Measurements from ENCODE around the gene PA2G4. TPM values are rescaled to one million over a fixed set of nuclear protein-coding genes. Genes with fewer than 3 reads are reported as not detected.

PA2G4 gene
- total RNA-seq, 8 experiments from 2014 or later = 60.8 to 254 (median 99.3) TPM

DNA sequence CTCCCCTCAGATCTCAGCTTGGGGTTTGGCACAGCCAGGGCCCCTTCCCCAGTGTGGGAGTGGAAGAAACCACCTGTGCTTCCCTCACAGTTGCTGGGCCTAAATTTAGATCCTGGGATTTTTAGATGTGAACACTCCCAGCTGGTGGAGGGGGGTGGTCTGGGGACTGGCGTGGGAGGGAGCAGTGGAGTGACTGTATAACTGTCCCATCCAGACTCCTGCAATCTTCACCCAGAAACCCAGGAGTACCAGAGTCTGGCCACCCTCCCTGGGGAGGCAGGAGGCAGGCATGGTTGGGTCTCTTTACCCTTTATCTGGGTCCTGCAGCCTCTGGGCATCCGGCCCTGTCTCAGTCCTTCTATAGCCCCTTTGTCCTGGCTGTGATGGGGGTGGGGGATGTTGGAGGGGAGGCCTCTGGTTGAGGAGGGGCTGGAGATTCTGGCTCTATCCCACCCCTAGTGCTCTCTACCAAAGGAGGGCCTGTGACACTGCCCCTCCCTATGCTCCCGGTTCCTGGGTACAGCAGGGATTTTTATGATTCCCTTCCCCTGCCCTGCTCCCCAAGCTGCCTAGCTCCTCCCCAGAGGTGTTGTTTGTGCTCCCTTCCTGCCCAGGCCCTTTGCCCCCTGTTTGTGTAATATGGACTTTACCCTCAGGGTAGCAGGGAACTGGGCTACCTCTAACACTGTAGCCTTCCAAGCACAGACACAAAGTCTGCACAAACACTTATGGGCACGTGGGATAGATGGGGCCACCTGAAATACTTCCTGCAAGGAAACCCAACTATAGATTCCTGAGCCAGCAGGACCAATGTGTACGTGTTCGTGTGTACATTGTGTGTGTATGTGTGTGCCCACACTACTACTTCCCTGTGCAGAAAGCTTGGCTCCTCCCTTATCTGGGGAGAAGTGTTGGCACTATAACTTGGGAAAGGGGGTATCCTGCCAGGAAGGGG, 22.7 kb upstream of the PA2G4 start:
- WGBS, 10 experiments = 45 to 85% (median 80%) methylated on average over 1 to 2 of the region's 6 CpGs; no CpG with 5 or more reads in 7 of the 10 experiments
- in situ Hi-C loops (cut with MboI; ENCODE audit: low pct_unique_long_range_greater_than_20kb in 2 of 9, low sequenced_read_pairs in 9 of 9, unreplicated experiment in 9 of 9) = no loop called here
- no peak for ATAC-seq (replicated peaks in 6 of 8)
- Histone ChIP-seq H3K4me3 (no peak overlapping the region), H3K4me1 (replicated peaks in 1 of 2) (peaks cover 4% of the 10 kb centered on the region in 2 donors), H3K27ac (no peak overlapping the region)

DNA sequence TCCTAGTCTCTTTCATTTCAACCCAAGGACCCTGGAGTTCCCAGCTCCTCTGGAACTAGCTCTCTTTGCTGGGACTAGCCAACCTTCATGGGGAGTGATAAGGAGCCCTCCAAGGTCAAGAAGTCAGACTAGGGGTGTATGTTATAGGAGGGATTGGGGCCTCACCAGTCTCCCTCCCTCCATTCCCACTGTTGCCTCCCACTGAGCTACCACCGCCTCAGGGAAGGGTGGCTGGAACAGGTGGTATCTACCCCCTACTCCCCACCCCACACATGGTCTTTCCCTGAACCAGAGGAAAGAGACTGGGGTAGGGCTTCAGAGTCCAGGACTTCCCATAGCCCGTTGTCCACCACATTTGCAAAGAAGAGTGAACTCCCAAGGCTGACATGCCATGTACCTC, 22.0 kb upstream of the PA2G4 start:
- Histone ChIP-seq H3K27ac (no peak overlapping the region), H3K4me1 (replicated peaks in 1 of 2) (peaks cover 4% of the 10 kb centered on the region in 2 donors), H3K4me3 (no peak overlapping the region)
- no peak for ATAC-seq (replicated peaks in 6 of 8)
- WGBS, 10 experiments = 80 to 83% methylated on average over 1 of the region's 2 CpGs; no CpG with 5 or more reads in 8 of the 10 experiments
- in situ Hi-C loops (cut with MboI; ENCODE audit: low pct_unique_long_range_greater_than_20kb in 2 of 9, low sequenced_read_pairs in 9 of 9, unreplicated experiment in 9 of 9) = no loop called here

DNA sequence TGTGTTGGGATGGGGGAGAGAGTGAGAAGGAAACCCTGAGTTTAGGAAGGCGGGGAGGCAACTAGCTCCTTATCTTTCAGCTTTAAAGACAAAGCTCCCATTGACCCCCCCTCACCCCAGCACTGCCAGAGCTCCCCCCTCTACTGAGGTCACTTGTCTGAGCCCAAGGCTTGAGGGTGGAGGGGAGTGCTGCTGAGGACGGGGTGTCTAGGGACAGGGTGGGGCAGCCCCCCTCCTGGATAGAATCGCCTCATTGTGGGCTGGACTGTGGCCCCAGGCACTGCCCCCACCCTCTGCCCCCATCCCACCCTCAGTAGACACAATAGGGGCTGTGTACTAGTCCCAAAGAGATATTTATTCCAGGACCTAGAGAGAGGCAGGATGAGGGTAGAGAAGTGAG, 21.4 kb upstream of the PA2G4 start:
- WGBS, 10 experiments = 0% methylated on average over 1 of the region's 3 CpGs; no CpG with 5 or more reads in 9 of the 10 experiments
- no peak for ATAC-seq (replicated peaks in 6 of 8)
- in situ Hi-C loops (cut with MboI; ENCODE audit: low pct_unique_long_range_greater_than_20kb in 2 of 9, low sequenced_read_pairs in 9 of 9, unreplicated experiment in 9 of 9) = no loop called here
- no peak overlapping the region for H3K27ac ChIP-seq
- peaks cover 4% of the 10 kb centered on the region in 2 donors for H3K4me1 ChIP-seq (replicated peaks in 1 of 2)
- H3K4me3 ChIP-seq = no peak overlapping the region

DNA sequence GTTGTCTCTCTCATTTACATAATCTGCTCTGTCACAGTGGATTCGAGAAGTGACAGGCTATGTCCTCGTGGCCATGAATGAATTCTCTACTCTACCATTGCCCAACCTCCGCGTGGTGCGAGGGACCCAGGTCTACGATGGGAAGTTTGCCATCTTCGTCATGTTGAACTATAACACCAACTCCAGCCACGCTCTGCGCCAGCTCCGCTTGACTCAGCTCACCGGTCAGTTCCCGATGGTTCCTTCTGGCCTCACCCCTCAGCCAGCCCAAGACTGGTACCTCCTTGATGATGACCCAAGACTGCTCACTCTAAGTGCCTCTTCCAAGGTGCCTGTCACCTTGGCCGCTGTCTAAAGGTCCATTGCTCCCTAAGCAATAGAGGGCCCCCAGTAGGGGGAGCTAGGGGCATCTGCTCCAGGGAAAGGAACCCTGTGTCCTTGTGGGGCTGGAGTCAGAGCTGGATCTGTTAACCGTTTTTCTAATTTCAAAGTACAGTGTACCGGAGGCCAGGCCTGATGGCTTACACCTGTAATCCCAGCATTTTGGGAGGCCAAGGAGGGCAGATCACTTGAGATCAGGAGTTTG, 19.3 kb upstream of the PA2G4 start:
- Histone ChIP-seq H3K4me1 (replicated peaks in 1 of 2) (peaks cover 4% of the 10 kb centered on the region in 2 donors), H3K4me3 (no peak overlapping the region), H3K27ac (no peak overlapping the region)
- WGBS, 10 experiments = 55 to 97% (median 82%) methylated on average over 2 to 10 of the region's 15 CpGs; no CpG with 5 or more reads in 2 of the 10 experiments
- ATAC-seq (replicated peaks in 6 of 8) = no peak
- in situ Hi-C loops (cut with MboI; ENCODE audit: low pct_unique_long_range_greater_than_20kb in 2 of 9, low sequenced_read_pairs in 9 of 9, unreplicated experiment in 9 of 9) = no loop called here

DNA sequence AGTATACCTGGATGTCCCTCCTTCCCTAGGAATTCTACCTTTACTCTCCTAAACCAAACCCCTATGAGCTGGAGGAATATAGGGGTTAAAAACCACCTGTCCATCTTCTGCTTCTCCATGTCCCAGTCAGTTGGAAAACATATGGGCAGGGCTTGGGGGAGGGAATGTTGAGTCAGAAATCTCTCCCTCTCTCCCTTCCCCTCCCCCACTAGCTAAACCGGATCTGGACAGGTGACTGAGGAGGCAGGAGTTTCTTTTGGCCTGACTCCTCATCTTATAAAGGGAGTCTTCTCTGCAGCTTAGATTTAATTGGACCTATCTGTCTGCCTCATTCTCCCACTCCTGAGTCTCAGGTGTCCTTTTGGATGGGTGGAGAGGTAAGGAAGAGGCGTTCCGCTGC, 18.3 kb upstream of the PA2G4 start:
- in situ Hi-C loops (cut with MboI; ENCODE audit: low pct_unique_long_range_greater_than_20kb in 2 of 9, low sequenced_read_pairs in 9 of 9, unreplicated experiment in 9 of 9) = no loop called here
- no peaks in the 10 kb centered on the region for H3K4me1 ChIP-seq (replicated peaks in 1 of 2)
- no peak for ATAC-seq (replicated peaks in 6 of 8)
- no peak overlapping the region for H3K27ac ChIP-seq
- H3K4me3 ChIP-seq = no peak overlapping the region
- WGBS, 10 experiments = 67 to 100% (median 86%) methylated on average over 1 to 3 of the region's 3 CpGs; no CpG with 5 or more reads in 6 of the 10 experiments

DNA sequence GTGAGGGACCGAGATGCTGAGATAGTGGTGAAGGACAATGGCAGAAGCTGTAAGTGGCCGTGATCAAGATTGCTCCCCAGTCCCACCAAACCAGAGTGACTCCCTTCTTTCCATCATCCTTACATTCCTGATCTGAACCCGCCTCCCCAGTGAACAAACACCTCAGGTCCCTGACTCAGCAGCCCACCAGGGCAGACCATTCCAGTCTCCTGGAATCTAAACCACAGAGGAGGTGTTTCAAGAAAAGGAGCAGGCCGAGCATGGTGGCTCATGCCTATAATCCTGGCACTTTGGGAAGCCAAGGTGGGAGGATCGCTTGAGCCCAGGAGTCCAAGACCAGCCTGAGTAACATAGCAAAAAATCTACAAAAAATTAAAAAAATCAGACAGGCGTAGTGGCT, 17.8 kb upstream of the PA2G4 start:
- Histone ChIP-seq H3K4me3 (no peak overlapping the region), H3K27ac (no peak overlapping the region), H3K4me1 (replicated peaks in 1 of 2) (no peaks in the 10 kb centered on the region)
- no peak for ATAC-seq (replicated peaks in 6 of 8)
- in situ Hi-C loops (cut with MboI; ENCODE audit: low pct_unique_long_range_greater_than_20kb in 2 of 9, low sequenced_read_pairs in 9 of 9, unreplicated experiment in 9 of 9) = no loop called here
- 60 to 100% (median 83%) methylated on average over 1 to 4 of the region's 6 CpGs; no CpG with 5 or more reads in 3 of the 10 experiments for WGBS, 10 experiments

DNA sequence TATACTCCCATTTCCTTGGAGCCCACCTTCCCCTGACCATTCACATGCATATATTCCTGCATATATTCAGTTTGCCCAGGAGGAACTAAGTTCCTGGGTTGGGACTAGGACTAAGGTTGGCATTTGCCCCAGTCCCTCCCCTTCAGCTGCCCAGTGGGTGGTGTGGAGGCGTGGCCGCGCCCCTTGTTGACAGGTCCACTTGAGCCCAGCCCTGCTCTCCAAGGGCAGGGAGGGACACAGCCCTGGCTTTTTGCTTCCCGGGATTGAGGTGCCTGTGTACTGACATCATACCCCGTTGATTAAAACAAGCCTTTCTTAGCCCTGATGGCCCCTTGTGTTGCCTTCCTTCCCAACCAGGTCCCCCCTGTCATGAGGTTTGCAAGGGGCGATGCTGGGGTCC, 17.1 kb upstream of the PA2G4 start:
- ATAC-seq (replicated peaks in 6 of 8) = peak in 3 of 8 experiments; percentile 92 to 95 (median 92)
- Histone ChIP-seq H3K27ac (no peak overlapping the region), H3K4me1 (replicated peaks in 1 of 2) (no peaks in the 10 kb centered on the region), H3K4me3 (no peak overlapping the region)
- in situ Hi-C loops (cut with MboI; ENCODE audit: low pct_unique_long_range_greater_than_20kb in 2 of 9, low sequenced_read_pairs in 9 of 9, unreplicated experiment in 9 of 9) = no loop called here
- 29 to 100% (median 86%) methylated on average over 1 to 4 of the region's 6 CpGs; no CpG with 5 or more reads in 6 of the 10 experiments for WGBS, 10 experiments

DNA sequence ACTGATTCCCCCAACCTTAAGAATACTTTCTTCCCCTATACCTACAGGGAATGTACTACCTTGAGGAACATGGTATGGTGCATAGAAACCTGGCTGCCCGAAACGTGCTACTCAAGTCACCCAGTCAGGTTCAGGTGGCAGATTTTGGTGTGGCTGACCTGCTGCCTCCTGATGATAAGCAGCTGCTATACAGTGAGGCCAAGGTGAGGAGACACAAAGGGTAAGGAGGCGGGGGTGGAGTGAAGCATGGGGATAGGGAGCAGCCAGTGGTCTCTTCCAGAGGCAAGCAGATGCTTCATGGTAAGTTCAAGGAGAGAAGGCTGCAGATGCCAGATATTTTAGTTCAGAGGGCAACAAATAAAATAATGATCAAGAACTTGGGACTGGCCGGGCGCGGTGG, 6.6 kb upstream of the PA2G4 start:
- WGBS, 10 experiments = 60 to 95% (median 86%) methylated on average over 1 to 6 of the region's 6 CpGs; no CpG with 5 or more reads in 5 of the 10 experiments
- no peak for ATAC-seq (replicated peaks in 6 of 8)
- Histone ChIP-seq H3K4me3 (no peak overlapping the region), H3K4me1 (replicated peaks in 1 of 2) (no peaks in the 10 kb centered on the region), H3K27ac (no peak overlapping the region)
- in situ Hi-C loops (cut with MboI; ENCODE audit: low pct_unique_long_range_greater_than_20kb in 2 of 9, low sequenced_read_pairs in 9 of 9, unreplicated experiment in 9 of 9) = no loop called here

DNA sequence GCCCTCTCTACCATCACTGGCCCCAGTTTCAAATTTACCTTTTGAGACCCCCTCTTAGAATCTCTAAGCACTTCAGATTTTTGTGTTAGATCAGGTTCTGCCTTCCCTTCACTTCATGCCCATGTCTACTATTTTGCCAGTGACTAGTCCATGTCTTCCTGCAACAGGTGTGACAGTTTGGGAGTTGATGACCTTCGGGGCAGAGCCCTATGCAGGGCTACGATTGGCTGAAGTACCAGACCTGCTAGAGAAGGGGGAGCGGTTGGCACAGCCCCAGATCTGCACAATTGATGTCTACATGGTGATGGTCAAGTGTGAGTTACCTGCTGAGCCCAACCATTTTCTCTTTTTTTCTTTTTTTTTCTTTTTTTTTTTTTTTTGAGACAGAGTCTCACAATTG, 5.8 kb upstream of the PA2G4 start:
- Histone ChIP-seq H3K4me3 (no peak overlapping the region), H3K27ac (no peak overlapping the region), H3K4me1 (replicated peaks in 1 of 2) (peaks cover 5% of the 10 kb centered on the region in 2 donors)
- WGBS, 10 experiments = 20 to 100% (median 80%) methylated on average over 1 to 3 of the region's 3 CpGs; no CpG with 5 or more reads in 5 of the 10 experiments
- no peak for ATAC-seq (replicated peaks in 6 of 8)
- in situ Hi-C loops (cut with MboI; ENCODE audit: low pct_unique_long_range_greater_than_20kb in 2 of 9, low sequenced_read_pairs in 9 of 9, unreplicated experiment in 9 of 9) = no loop called here

DNA sequence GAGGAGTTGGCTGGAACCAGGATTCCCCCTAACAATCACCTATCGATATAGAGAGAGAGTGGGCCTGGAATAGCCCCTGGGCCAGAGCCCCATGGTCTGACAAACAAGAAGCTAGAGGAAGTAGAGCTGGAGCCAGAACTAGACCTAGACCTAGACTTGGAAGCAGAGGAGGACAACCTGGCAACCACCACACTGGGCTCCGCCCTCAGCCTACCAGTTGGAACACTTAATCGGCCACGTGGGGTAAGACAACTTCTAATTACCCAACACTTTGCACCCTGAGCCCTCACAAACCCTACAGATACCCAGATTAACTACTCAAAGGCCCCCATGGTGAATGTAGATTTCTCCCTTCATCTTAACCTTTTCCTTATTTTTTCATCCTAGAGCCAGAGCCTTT, 4.6 kb upstream of the PA2G4 start:
- in situ Hi-C loops (cut with MboI; ENCODE audit: low pct_unique_long_range_greater_than_20kb in 2 of 9, low sequenced_read_pairs in 9 of 9, unreplicated experiment in 9 of 9) = no loop called here
- no peak for ATAC-seq (replicated peaks in 6 of 8)
- 73 to 100% (median 89%) methylated on average over 1 to 4 of the region's 4 CpGs; no CpG with 5 or more reads in 4 of the 10 experiments for WGBS, 10 experiments
- no peak overlapping the region for H3K4me3 ChIP-seq
- H3K4me1 ChIP-seq (replicated peaks in 1 of 2) = peaks cover 5% of the 10 kb centered on the region in 2 donors
- no peak overlapping the region for H3K27ac ChIP-seq

DNA sequence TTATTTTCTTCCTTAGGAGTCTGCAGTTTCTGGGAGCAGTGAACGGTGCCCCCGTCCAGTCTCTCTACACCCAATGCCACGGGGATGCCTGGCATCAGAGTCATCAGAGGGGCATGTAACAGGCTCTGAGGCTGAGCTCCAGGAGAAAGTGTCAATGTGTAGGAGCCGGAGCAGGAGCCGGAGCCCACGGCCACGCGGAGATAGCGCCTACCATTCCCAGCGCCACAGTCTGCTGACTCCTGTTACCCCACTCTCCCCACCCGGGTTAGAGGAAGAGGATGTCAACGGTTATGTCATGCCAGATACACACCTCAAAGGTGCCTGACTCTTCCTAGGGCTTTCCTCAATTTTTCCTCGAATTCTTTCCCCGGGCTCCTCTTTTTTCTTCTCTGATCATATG, 3.3 kb upstream of the PA2G4 start:
- in situ Hi-C loops (cut with MboI; ENCODE audit: low pct_unique_long_range_greater_than_20kb in 2 of 9, low sequenced_read_pairs in 9 of 9, unreplicated experiment in 9 of 9) = no loop called here
- Histone ChIP-seq H3K4me3 (no peak overlapping the region), H3K4me1 (replicated peaks in 1 of 2) (peaks cover 10 to 13% of the 10 kb centered on the region in 2 donors), H3K27ac (no peak overlapping the region)
- 73 to 100% (median 90%) methylated on average over 1 to 13 of the region's 14 CpGs for whole genome bisulfite sequencing, 10 experiments
- no peak for ATAC-seq (replicated peaks in 6 of 8)

DNA sequence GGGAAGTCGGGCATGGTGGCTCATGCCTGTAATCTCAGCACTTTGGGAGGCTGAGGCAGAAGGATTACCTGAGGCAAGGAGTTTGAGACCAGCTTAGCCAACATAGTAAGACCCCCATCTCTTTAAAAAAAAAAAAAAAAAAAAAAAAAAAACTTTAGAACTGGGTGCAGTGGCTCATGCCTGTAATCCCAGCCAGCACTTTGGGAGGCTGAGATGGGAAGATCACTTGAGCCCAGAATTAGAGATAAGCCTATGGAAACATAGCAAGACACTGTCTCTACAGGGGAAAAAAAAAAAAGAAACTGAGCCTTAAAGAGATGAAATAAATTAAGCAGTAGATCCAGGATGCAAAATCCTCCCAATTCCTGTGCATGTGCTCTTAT, 1.7 kb upstream of the PA2G4 start:
- H3K4me1 ChIP-seq (replicated peaks in 1 of 2) = peaks cover 12 to 14% of the 10 kb centered on the region in 2 donors
- no peak overlapping the region for H3K4me3 ChIP-seq
- in situ Hi-C loops (cut with MboI; ENCODE audit: low pct_unique_long_range_greater_than_20kb in 2 of 9, low sequenced_read_pairs in 9 of 9, unreplicated experiment in 9 of 9) = no loop called here
- WGBS, 10 experiments = 100% methylated on average over 1 of the region's 1 CpG; no CpG with 5 or more reads in 5 of the 10 experiments
- ATAC-seq (replicated peaks in 6 of 8) = no peak
- H3K27ac ChIP-seq = no peak overlapping the region

DNA sequence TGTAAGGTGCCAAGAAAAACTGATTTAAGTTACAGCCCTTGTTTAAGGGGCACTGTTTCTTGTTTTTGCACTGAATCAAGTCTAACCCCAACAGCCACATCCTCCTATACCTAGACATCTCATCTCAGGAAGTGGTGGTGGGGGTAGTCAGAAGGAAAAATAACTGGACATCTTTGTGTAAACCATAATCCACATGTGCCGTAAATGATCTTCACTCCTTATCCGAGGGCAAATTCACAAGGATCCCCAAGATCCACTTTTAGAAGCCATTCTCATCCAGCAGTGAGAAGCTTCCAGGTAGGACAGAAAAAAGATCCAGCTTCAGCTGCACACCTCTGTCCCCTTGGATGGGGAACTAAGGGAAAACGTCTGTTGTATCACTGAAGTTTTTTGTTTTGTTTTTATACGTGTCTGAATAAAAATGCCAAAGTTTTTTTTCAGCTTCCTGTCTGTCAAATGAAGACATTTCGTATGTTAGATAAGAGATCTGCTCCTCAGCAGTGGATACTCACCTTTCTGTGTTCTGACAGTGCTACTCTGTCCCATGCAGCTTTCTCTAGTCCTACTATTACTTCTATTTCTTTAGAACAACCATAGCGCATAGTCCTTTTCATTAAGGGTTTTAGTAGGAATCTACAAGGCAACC, 1.2 kb upstream of the PA2G4 start:
- 26 to 100% (median 80%) methylated on average over 1 to 6 of the region's 6 CpGs for WGBS, 10 experiments
- H3K4me1 ChIP-seq (replicated peaks in 1 of 2) = peaks cover 12 to 14% of the 10 kb centered on the region in 2 donors
- H3K4me3 ChIP-seq = peak overlapping the region; percentile 64 to 71 (median 69)
- in situ Hi-C loops (cut with MboI; ENCODE audit: low pct_unique_long_range_greater_than_20kb in 2 of 9, low sequenced_read_pairs in 9 of 9, unreplicated experiment in 9 of 9) = no loop called here
- ATAC-seq (replicated peaks in 6 of 8) = no peak
- no peak overlapping the region for H3K27ac ChIP-seq

Data from motor neuron (in vitro differentiated cells).